NCI-H1694 (cell line): ENCODE data around the gene PLXNA2.
A peak's percentile ranks its signal among the peaks of the same experiment; 100 is the strongest.

Experiments
- DNase-seq: peaks from one replicate; lab custom pipeline; 2025; lab: John Stamatoyannopoulos, UW

The PLXNA2 gene

GRCh38 chr1:208243967-208244916 lies at the start of gene PLXNA2:
PLXNA2 (minus strand) TSS chr1:208244384; CDS start chr1:208217922, 26,462 bp downstream.
- DNase-seq: peak; percentile 43

- no peak for DNase-seq
Observed at GRCh38 chr1:208292908-208293307, 48.7 kb upstream of the PLXNA2 start.

GRCh38 chr1:208291923-208292711 lies 47.9 kb upstream of the PLXNA2 start:
- DNase-seq: no peak

- no peak for DNase-seq
Observed at GRCh38 chr1:208291129-208291528, 46.9 kb upstream of the PLXNA2 start.

GRCh38 chr1:208289716-208290115 lies 45.5 kb upstream of the PLXNA2 start:
- no peak for DNase-seq

- DNase-seq: no peak
Observed at GRCh38 chr1:208288495-208288894, 44.3 kb upstream of the PLXNA2 start.

- DNase-seq: no peak
Observed at GRCh38 chr1:208280681-208281450, 36.7 kb upstream of the PLXNA2 start.

GRCh38 chr1:208279826-208280588 lies 35.8 kb upstream of the PLXNA2 start:
- DNase-seq: no peak

GRCh38 chr1:208278638-208279037 lies 34.5 kb upstream of the PLXNA2 start:
- DNase-seq: no peak

- DNase-seq: no peak
Observed at GRCh38 chr1:208276757-208277435, 32.7 kb upstream of the PLXNA2 start.

GRCh38 chr1:208275083-208275482 lies 30.9 kb upstream of the PLXNA2 start:
- peak; percentile 70 for DNase-seq

- no peak for DNase-seq
Observed at GRCh38 chr1:208273386-208274017, 29.3 kb upstream of the PLXNA2 start.

- no peak for DNase-seq
Observed at GRCh38 chr1:208272713-208273112, 28.5 kb upstream of the PLXNA2 start.

GRCh38 chr1:208272311-208272710 lies 28.1 kb upstream of the PLXNA2 start:
- DNase-seq: peak; percentile 64

- DNase-seq: peak; percentile 20
Observed at GRCh38 chr1:208271236-208271635, 27.1 kb upstream of the PLXNA2 start.

- DNase-seq: peak; percentile 79
Observed at GRCh38 chr1:208270651-208271141, 26.5 kb upstream of the PLXNA2 start.

- DNase-seq: peak; percentile 44
Observed at GRCh38 chr1:208269338-208269666, 25.1 kb upstream of the PLXNA2 start.

GRCh38 chr1:208268541-208269337 lies 24.6 kb upstream of the PLXNA2 start:
- DNase-seq: no peak

- no peak for DNase-seq
Observed at GRCh38 chr1:208265525-208265924, 21.3 kb upstream of the PLXNA2 start.
